Neural cell (in vitro differentiated cells): ENCODE data around the gene GNG2.

Experiments used
- CTCF ChIP-seq: fragments of 450-650 bp; IDR thresholded peaks from 2 replicates; pipeline ENCODE4 v1.5.1; 2014; ENCODE audit warnings: antibody characterized with exemption, mild to moderate bottlenecking, moderate library complexity; ENCODE audit not compliant: poor library complexity, severe bottlenecking
- EP300 ChIP-seq: fragments of 450-650 bp; conservative IDR thresholded peaks from 2 replicates; pipeline ENCODE4 v1.6.1; 2014; ENCODE audit warnings: antibody characterized with exemption, mild to moderate bottlenecking, moderate library complexity; ENCODE audit not compliant: poor library complexity, severe bottlenecking
- EZH2 ChIP-seq: fragments of 200-600, 300-800 bp; shearing (Covaris generic), sonication (generic); IDR thresholded peaks from 2 replicates; pipeline ENCODE4 v1.6.1; 2014; ENCODE audit warnings: antibody characterized with exemption, low read length, borderline replicate concordance, mild to moderate bottlenecking; ENCODE audit not compliant: insufficient read depth, poor library complexity, severe bottlenecking
- MXI1 ChIP-seq: fragments of 450-650 bp; conservative IDR thresholded peaks from 2 replicates; pipeline ENCODE4 v1.6.1; 2014; ENCODE audit warnings: antibody characterized with exemption, mild to moderate bottlenecking; ENCODE audit not compliant: poor library complexity, severe bottlenecking
- SMC3 ChIP-seq: fragments of 450-650 bp; conservative IDR thresholded peaks from 2 replicates; pipeline ENCODE4 v1.6.1; 2014; ENCODE audit warnings: antibody characterized with exemption, mild to moderate bottlenecking, moderate library complexity; ENCODE audit not compliant: poor library complexity
- TAF1 ChIP-seq: IDR thresholded peaks from 2 replicates; pipeline ENCODE4 v1.6.1; 2012; ENCODE audit warnings: low read depth
- TF ChIP-seq, protein P1 (sequence below): IDR thresholded peaks from 2 replicates; pipeline ENCODE4 v1.6.1; 2012; ENCODE audit warnings: borderline replicate concordance

DNA sequence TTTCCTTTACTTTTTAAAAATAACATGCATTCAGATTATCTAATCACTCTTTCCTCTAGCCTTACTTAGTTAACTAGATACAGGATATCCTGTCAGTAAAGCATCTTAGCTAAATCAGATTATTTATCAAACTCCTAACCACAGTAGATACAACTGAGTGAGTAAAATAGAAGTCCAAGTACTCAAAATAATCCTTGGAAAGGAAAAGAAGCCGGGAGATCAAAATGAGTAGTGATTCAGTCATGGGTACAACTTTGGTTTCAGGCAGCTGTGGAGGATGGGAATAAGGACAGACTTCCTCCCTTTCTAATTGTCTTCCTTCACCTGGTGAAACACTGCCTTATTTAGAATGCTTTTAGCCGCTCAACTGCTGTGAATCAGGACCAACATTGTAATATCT is 29.4 kb downstream of the GNG2 start:
- TF ChIP-seq, protein P1, sequence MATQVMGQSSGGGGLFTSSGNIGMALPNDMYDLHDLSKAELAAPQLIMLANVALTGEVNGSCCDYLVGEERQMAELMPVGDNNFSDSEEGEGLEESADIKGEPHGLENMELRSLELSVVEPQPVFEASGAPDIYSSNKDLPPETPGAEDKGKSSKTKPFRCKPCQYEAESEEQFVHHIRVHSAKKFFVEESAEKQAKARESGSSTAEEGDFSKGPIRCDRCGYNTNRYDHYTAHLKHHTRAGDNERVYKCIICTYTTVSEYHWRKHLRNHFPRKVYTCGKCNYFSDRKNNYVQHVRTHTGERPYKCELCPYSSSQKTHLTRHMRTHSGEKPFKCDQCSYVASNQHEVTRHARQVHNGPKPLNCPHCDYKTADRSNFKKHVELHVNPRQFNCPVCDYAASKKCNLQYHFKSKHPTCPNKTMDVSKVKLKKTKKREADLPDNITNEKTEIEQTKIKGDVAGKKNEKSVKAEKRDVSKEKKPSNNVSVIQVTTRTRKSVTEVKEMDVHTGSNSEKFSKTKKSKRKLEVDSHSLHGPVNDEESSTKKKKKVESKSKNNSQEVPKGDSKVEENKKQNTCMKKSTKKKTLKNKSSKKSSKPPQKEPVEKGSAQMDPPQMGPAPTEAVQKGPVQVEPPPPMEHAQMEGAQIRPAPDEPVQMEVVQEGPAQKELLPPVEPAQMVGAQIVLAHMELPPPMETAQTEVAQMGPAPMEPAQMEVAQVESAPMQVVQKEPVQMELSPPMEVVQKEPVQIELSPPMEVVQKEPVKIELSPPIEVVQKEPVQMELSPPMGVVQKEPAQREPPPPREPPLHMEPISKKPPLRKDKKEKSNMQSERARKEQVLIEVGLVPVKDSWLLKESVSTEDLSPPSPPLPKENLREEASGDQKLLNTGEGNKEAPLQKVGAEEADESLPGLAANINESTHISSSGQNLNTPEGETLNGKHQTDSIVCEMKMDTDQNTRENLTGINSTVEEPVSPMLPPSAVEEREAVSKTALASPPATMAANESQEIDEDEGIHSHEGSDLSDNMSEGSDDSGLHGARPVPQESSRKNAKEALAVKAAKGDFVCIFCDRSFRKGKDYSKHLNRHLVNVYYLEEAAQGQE = no peak
- no peak for TF ChIP-seq CTCF
- TF ChIP-seq SMC3 = no peak
- no peak for TF ChIP-seq TAF1
- TF ChIP-seq EP300 = no peak
- no peak for TF ChIP-seq MXI1
- TF ChIP-seq EZH2 = no peak
